Fibroblast of lung (primary cell): ENCODE measurements around the gene B4GALT2.

Experiments used
- EZH2 ChIP-seq: IDR thresholded peaks from 2 replicates; pipeline ENCODE4 v1.5.1; 2012; ENCODE audit warnings: low read length, control low read depth, mild to moderate bottlenecking; ENCODE audit errors: missing control alignments
- TF ChIP-seq, protein P1 (sequence below), 2 donors: IDR thresholded peaks in 1 of 2; conservative IDR thresholded peaks in 1 of 2; 1 replicate in 1 of 2; 2 replicates in 1 of 2; pipeline ENCODE4 v1.5.1; 2011 to 2012; ENCODE audit warnings: low read length in 2 of 2, control low read depth in 1 of 2, inconsistent platforms in 1 of 2, low read depth in 1 of 2, mild to moderate bottlenecking in 1 of 2

DNA sequence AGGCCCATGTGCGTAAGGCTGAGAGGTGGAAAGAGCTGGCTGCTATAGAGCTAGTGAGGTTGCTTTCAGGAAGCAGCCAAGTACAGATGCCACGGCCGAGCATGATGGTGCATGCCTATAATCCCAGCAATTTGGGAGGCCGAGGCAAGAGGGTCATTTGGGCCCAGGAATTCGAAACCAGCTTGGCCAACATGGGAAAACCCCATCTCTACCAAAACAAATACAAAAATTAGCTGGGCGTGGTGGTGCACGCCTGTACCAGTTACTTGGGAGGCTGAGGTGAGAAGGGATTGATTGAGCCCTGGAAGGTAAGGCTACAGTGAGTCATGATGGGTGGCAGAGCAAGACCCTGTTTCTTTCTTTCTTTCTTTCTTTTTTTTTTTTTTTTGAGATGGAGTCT, 15.1 kb downstream of the B4GALT2 start:
- TF ChIP-seq, protein P1, sequence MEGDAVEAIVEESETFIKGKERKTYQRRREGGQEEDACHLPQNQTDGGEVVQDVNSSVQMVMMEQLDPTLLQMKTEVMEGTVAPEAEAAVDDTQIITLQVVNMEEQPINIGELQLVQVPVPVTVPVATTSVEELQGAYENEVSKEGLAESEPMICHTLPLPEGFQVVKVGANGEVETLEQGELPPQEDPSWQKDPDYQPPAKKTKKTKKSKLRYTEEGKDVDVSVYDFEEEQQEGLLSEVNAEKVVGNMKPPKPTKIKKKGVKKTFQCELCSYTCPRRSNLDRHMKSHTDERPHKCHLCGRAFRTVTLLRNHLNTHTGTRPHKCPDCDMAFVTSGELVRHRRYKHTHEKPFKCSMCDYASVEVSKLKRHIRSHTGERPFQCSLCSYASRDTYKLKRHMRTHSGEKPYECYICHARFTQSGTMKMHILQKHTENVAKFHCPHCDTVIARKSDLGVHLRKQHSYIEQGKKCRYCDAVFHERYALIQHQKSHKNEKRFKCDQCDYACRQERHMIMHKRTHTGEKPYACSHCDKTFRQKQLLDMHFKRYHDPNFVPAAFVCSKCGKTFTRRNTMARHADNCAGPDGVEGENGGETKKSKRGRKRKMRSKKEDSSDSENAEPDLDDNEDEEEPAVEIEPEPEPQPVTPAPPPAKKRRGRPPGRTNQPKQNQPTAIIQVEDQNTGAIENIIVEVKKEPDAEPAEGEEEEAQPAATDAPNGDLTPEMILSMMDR (conservative IDR thresholded peaks at IDR 0.05 in 1 of 2, IDR thresholded peaks at IDR 0.05 in 1 of 2; ENCODE audit: low read depth in 1 of 2, low read length in 2 of 2), result no peak
- TF ChIP-seq EZH2, result no peak
